Rectal smooth muscle tissue (tissue), 1 donor: ENCODE data around the gene FHOD3.

Experiments
- H3K27ac ChIP-seq: one replicate; pipeline ENCODE4 v1.7.0; 2013; ENCODE audit warnings: low read depth, low read length, inconsistent platforms
- H3K27me3 ChIP-seq: one replicate; pipeline ENCODE4 v1.7.0; 2013; ENCODE audit warnings: low read length; ENCODE audit not compliant: control insufficient read depth, insufficient read depth
- H3K36me3 ChIP-seq: one replicate; pipeline ENCODE4 v1.7.0; 2013; ENCODE audit warnings: low read length; ENCODE audit not compliant: control insufficient read depth, insufficient read depth
- H3K4me1 ChIP-seq: one replicate; pipeline ENCODE4 v1.7.0; 2013; ENCODE audit warnings: low read length; ENCODE audit not compliant: control insufficient read depth, insufficient read depth
- H3K4me3 ChIP-seq: one replicate; pipeline ENCODE4 v1.7.0; 2013; ENCODE audit warnings: low read length
- H3K9ac ChIP-seq: one replicate; pipeline ENCODE4 v1.7.0; 2013; ENCODE audit warnings: low read length

FHOD3 gene

GRCh38 chr18:36786686-36787085, 489.2 kb downstream of the FHOD3 start:
- no peak overlapping the region for H3K27ac ChIP-seq

GRCh38 chr18:36792634-36793283, 495.2 kb downstream of the FHOD3 start:
- H3K9ac ChIP-seq: no peak overlapping the region
- H3K27ac ChIP-seq: no peak overlapping the region
- no peaks in the 10 kb centered on the region for H3K27me3 ChIP-seq
- peaks cover 10% of the 10 kb centered on the region for H3K36me3 ChIP-seq
- no peaks in the 10 kb centered on the region for H3K4me1 ChIP-seq
- H3K4me3 ChIP-seq: no peak overlapping the region

More at GRCh38 chr18:36786686-36787085, 489.2 kb downstream of the FHOD3 start:
- no peaks in the 10 kb centered on the region for H3K4me1 ChIP-seq
- H3K27me3 ChIP-seq: no peaks in the 10 kb centered on the region
- H3K4me3 ChIP-seq: no peak overlapping the region
- H3K9ac ChIP-seq: no peak overlapping the region
- H3K36me3 ChIP-seq: peaks cover 3% of the 10 kb centered on the region

- H3K36me3 ChIP-seq: peaks cover 11% of the 10 kb centered on the region
Observed at GRCh38 chr18:36798738-36799473, 501.4 kb downstream of the FHOD3 start.

GRCh38 chr18:36805105-36805504, 507.6 kb downstream of the FHOD3 start:
- no peak overlapping the region for H3K27ac ChIP-seq
- H3K36me3 ChIP-seq: peaks cover 17% of the 10 kb centered on the region
- no peak overlapping the region for H3K9ac ChIP-seq
- H3K27me3 ChIP-seq: no peaks in the 10 kb centered on the region
- no peaks in the 10 kb centered on the region for H3K4me1 ChIP-seq
- H3K4me3 ChIP-seq: no peak overlapping the region

More at GRCh38 chr18:36798738-36799473, 501.4 kb downstream of the FHOD3 start:
- Histone ChIP-seq H3K27me3 (no peaks in the 10 kb centered on the region), H3K27ac (no peak overlapping the region), H3K9ac (no peak overlapping the region), H3K4me1 (no peaks in the 10 kb centered on the region), H3K4me3 (no peak overlapping the region)

GRCh38 chr18:36808681-36809080, 511.2 kb downstream of the FHOD3 start:
- Histone ChIP-seq H3K36me3 (peaks cover 14% of the 10 kb centered on the region), H3K27ac (no peak overlapping the region), H3K9ac (no peak overlapping the region), H3K4me3 (no peak overlapping the region), H3K4me1 (no peaks in the 10 kb centered on the region), H3K27me3 (no peaks in the 10 kb centered on the region)

GRCh38 chr18:36809590-36810381, 512.3 kb downstream of the FHOD3 start:
- H3K36me3 ChIP-seq: peaks cover 9% of the 10 kb centered on the region
- no peak overlapping the region for H3K4me3 ChIP-seq

GRCh38 chr18:36811430-36811829, 513.9 kb downstream of the FHOD3 start:
- no peak overlapping the region for H3K9ac ChIP-seq
- H3K4me3 ChIP-seq: no peak overlapping the region

More at GRCh38 chr18:36809590-36810381, 512.3 kb downstream of the FHOD3 start:
- H3K4me1 ChIP-seq: no peaks in the 10 kb centered on the region
- no peak overlapping the region for H3K27ac ChIP-seq
- no peaks in the 10 kb centered on the region for H3K27me3 ChIP-seq
- H3K9ac ChIP-seq: no peak overlapping the region

GRCh38 chr18:36811955-36812354, 514.4 kb downstream of the FHOD3 start:
- H3K36me3 ChIP-seq: peaks cover 4% of the 10 kb centered on the region
- no peak overlapping the region for H3K27ac ChIP-seq
- H3K4me3 ChIP-seq: no peak overlapping the region
- H3K9ac ChIP-seq: no peak overlapping the region
- no peaks in the 10 kb centered on the region for H3K4me1 ChIP-seq
- no peaks in the 10 kb centered on the region for H3K27me3 ChIP-seq

More at GRCh38 chr18:36811430-36811829, 513.9 kb downstream of the FHOD3 start:
- Histone ChIP-seq H3K27me3 (no peaks in the 10 kb centered on the region), H3K27ac (no peak overlapping the region), H3K4me1 (no peaks in the 10 kb centered on the region), H3K36me3 (peaks cover 3% of the 10 kb centered on the region)

GRCh38 chr18:36812678-36813077, 515.2 kb downstream of the FHOD3 start:
- Histone ChIP-seq H3K36me3 (peaks cover 5% of the 10 kb centered on the region), H3K27me3 (no peaks in the 10 kb centered on the region), H3K9ac (no peak overlapping the region), H3K4me3 (no peak overlapping the region), H3K4me1 (no peaks in the 10 kb centered on the region), H3K27ac (no peak overlapping the region)

- Histone ChIP-seq H3K27me3 (no peaks in the 10 kb centered on the region), H3K4me3 (no peak overlapping the region), H3K27ac (no peak overlapping the region), H3K36me3 (peaks cover 6% of the 10 kb centered on the region), H3K4me1 (no peaks in the 10 kb centered on the region), H3K9ac (no peak overlapping the region)
Observed at GRCh38 chr18:36813101-36813775, 515.7 kb downstream of the FHOD3 start.

GRCh38 chr18:36813824-36814223, 516.3 kb downstream of the FHOD3 start:
- no peak overlapping the region for H3K9ac ChIP-seq
- H3K4me1 ChIP-seq: no peaks in the 10 kb centered on the region
- H3K27ac ChIP-seq: no peak overlapping the region
- no peak overlapping the region for H3K4me3 ChIP-seq
- H3K27me3 ChIP-seq: no peaks in the 10 kb centered on the region
- H3K36me3 ChIP-seq: peaks cover 6% of the 10 kb centered on the region

- Histone ChIP-seq H3K27me3 (no peaks in the 10 kb centered on the region), H3K4me3 (no peak overlapping the region), H3K9ac (no peak overlapping the region), H3K27ac (no peak overlapping the region), H3K36me3 (peaks cover 6% of the 10 kb centered on the region), H3K4me1 (no peaks in the 10 kb centered on the region)
Observed at GRCh38 chr18:36814994-36815393, 517.5 kb downstream of the FHOD3 start.
